Testis (tissue), 5 donors: ENCODE measurements around the gene BATF. TPM values are rescaled to one million over a fixed set of nuclear protein-coding genes. Genes with fewer than 3 reads are reported as not detected.
"Not testable (repeated sequence)": the region's sequence is repeated elsewhere in the genome, so short reads cannot be mapped to it uniquely, and the experiment has no call there.

Experiments used
- DNase-seq: peaks from one replicate; pipeline ENCODE4 v3.0.0-alpha.2; 2019
- H3K27ac ChIP-seq, 2 donors: fragments of 200-600 bp; sonication (generic); one replicate each; pipeline ENCODE4 v1.5.1; 2019
- H3K27me3 ChIP-seq: fragments of 200-600 bp; sonication (generic); one replicate; pipeline ENCODE4 v1.5.1; 2019
- H3K36me3 ChIP-seq: fragments of 200-600 bp; sonication (generic); one replicate; pipeline ENCODE4 v1.5.1; 2017; ENCODE audit warnings: low read depth; ENCODE audit errors: missing control alignments
- H3K4me1 ChIP-seq: fragments of 200-600 bp; sonication (generic); one replicate; pipeline ENCODE4 v1.5.1; 2019
- H3K4me3 ChIP-seq, 2 donors: fragments of 200-600 bp; sonication (generic); one replicate each; pipeline ENCODE4 v1.5.1; 2017 to 2019
- H3K9me3 ChIP-seq: fragments of 200-600 bp; sonication (generic); one replicate; pipeline ENCODE4 v1.5.1; 2017
- POLR2A ChIP-seq: fragments of 450-650 bp; IDR thresholded peaks from one replicate; pipeline ENCODE4 v1.6.1; 2017; ENCODE audit warnings: antibody characterized with exemption, mild to moderate bottlenecking, moderate library complexity
- WGBS, 2 donors: methylation state at CpG; one replicate each; pipeline ENCODE4 v1.1.5; 2018; 5-methylcytosine and 5-hydroxymethylcytosine counted together
- intact Hi-C: fragments of 100-400 bp; cut with DNase I; formaldehyde crosslinking; loops from one replicate; pipeline ENCODE4 v1.15.1; 2023; ENCODE audit warnings: low total_unique reads
- long read RNA-seq, 2 donors: transcript quantifications; one replicate each; lab custom pipeline, GENCODE V29; 2026
- polyA plus RNA-seq: library from polyadenylated mRNA; stranded (reverse); fragments of 350-450 nt; fragmentation: Illumina TruSeq; extraction: RNeasy Lipid Tissue Mini Kit (QIAGEN cat#74804); gene quantifications from one replicate; pipeline ENCODE4 v1.2.3, GENCODE V29; 2014; ENCODE audit warnings: low read depth, low replicate concordance; ENCODE audit not compliant: insufficient read depth
- total RNA-seq, 2 donors: library from RNA; depleted of rRNA; stranded (reverse); fragments of >200 nt; gene quantifications; one replicate each; pipeline ENCODE4 v1.2.3, GENCODE V29; 2016
- TF ChIP-seq, protein P1 (sequence below), 3 experiments: fragments of 450-650 bp in 2 of 3; fragments of 200-600 bp in 1 of 3; sonication (generic) in 1 of 3; IDR thresholded peaks; one replicate each; pipeline ENCODE4 v1.5.1; 2016 to 2019; ENCODE audit warnings: antibody characterized with exemption in 3 of 3, mild to moderate bottlenecking in 2 of 3, moderate library complexity in 1 of 3

The BATF gene
- 1 to 10 TPM in 1 of 2 donors, under 1 TPM in 1; 0.63 to 2.9 TPM for total RNA-seq
- polyA plus RNA-seq = 1.5 TPM
- long read RNA-seq, donor 1 = 0 reads
- long read RNA-seq, donor 2, partial matches to known transcripts = 0 of 1 reads
- long read RNA-seq, donor 2, other reads (novel, unspliced or antisense) = 0 of 1 reads

DNA sequence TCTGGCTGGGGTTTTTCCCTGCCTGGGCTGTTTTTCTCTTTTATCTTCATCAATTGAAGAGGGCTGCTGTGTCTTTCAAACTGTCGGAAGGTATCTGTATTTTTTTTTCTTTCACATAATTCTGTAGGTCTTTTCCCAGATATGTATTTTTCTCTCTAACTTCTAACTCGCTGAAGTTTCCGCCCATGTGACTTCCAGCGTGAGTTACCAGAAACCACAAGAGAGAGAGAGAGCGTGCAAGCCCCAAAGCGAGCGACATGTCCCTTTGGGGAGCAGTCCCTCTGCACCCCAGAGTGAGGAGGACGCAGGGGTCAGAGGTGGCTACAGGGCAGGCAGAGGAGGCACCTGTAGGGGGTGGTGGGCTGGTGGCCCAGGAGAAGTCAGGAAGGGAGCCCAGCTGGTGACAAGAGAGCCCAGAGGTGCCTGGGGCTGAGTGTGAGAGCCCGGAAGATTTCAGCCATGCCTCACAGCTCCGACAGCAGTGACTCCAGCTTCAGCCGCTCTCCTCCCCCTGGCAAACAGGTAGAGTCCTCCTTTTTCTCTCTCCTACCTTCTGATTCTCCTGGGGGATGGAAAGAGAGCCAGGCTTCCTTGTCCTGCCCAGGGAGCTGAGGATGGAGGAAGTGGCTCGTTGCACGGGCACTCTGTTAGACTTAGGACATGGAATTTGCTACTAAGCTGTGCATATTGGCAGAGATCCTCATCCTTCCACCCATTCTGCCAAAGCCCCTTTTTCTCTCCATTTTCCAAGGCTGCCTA lies at the start of gene BATF:
TSS of gene BATF (plus strand) at position 246 of the 759 bp plus-strand sequence. CDS start at position 460, 214 bp downstream.
- intact Hi-C loops = no loop called here
- H3K27me3 ChIP-seq = no peaks in the 10 kb centered on the region
- H3K9me3 ChIP-seq = no peaks in the 10 kb centered on the region
- no peaks in the 10 kb centered on the region for H3K36me3 ChIP-seq
- no peak within 1 kb of the TSS for H3K4me3 ChIP-seq
- TF ChIP-seq POLR2A = no peak
- TF ChIP-seq, protein P1, sequence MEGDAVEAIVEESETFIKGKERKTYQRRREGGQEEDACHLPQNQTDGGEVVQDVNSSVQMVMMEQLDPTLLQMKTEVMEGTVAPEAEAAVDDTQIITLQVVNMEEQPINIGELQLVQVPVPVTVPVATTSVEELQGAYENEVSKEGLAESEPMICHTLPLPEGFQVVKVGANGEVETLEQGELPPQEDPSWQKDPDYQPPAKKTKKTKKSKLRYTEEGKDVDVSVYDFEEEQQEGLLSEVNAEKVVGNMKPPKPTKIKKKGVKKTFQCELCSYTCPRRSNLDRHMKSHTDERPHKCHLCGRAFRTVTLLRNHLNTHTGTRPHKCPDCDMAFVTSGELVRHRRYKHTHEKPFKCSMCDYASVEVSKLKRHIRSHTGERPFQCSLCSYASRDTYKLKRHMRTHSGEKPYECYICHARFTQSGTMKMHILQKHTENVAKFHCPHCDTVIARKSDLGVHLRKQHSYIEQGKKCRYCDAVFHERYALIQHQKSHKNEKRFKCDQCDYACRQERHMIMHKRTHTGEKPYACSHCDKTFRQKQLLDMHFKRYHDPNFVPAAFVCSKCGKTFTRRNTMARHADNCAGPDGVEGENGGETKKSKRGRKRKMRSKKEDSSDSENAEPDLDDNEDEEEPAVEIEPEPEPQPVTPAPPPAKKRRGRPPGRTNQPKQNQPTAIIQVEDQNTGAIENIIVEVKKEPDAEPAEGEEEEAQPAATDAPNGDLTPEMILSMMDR (IDR thresholded peaks at IDR 0.05) = no peak
- no peaks in the 10 kb centered on the region for H3K4me1 ChIP-seq
- no peak within 1 kb of the TSS for H3K27ac ChIP-seq
- DNase-seq = no peak
- 72 to 78% methylated on average over 13 of the region's 13 CpGs for WGBS, 2 donors

DNA sequence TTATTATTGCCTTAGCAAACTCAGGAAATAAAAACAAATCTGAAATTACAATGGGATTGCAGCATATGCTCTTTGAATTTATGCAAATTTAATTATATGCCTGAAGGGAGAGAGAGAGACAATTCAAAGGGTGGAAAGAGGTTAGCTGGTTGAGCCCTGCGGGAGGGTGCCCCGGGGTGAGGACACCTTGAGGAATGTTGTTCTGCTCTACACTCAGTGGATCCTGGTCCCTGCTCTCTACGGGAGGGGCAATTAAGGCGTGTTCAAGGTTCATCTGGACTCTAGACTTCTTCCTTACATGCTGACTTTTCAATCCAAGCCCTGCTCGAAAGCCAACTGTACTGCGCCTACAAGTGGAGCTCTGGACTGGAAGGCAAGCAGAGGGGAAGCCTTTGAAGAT lies 48.1 kb upstream of the BATF start:
- intact Hi-C loops = not testable (repeated sequence)

GRCh38 chr14:75476274-75476995 lies 45.8 kb upstream of the BATF start:
- intact Hi-C loops = no loop called here
- Histone ChIP-seq H3K9me3 (no peaks in the 10 kb centered on the region), H3K27ac (no peak overlapping the region), H3K4me3 (no peak overlapping the region), H3K27me3 (no peaks in the 10 kb centered on the region), H3K4me1 (peaks cover 7% of the 10 kb centered on the region), H3K36me3 (no peaks in the 10 kb centered on the region)
- 82 to 89% methylated on average over 8 to 11 of the region's 11 CpGs for WGBS, 2 donors
- TF ChIP-seq, protein P1 (IDR thresholded peaks at IDR 0.05) = no peak
- TF ChIP-seq POLR2A = no peak
- peak; percentile 27 for DNase-seq

More for the DNA sequence above, 48.1 kb upstream of the BATF start:
- H3K4me1 ChIP-seq, H3K27ac ChIP-seq, H3K9me3 ChIP-seq, H3K36me3 ChIP-seq, DNase-seq, H3K27me3 ChIP-seq, H3K4me3 ChIP-seq: not testable (repeated sequence)
- 84 to 92% methylated on average over 6 of the region's 6 CpGs for WGBS, 2 donors

- DNase-seq = peak; percentile 9
- H3K27ac ChIP-seq = no peak overlapping the region
- H3K4me1 ChIP-seq = peaks cover 7% of the 10 kb centered on the region
- H3K27me3 ChIP-seq = no peaks in the 10 kb centered on the region
- 96% methylated on average over 5 of the region's 5 CpGs for WGBS, 2 donors
- no peak for TF ChIP-seq POLR2A
- TF ChIP-seq, protein P1 (IDR thresholded peaks at IDR 0.05) = no peak
- no peaks in the 10 kb centered on the region for H3K36me3 ChIP-seq
- H3K9me3 ChIP-seq = no peaks in the 10 kb centered on the region
- intact Hi-C loops = no loop called here
- no peak overlapping the region for H3K4me3 ChIP-seq
Measured at GRCh38 chr14:75477881-75478280, 44.4 kb upstream of the BATF start.
